NCI-H1930 (cell line): ENCODE data around the gene KCNMA1.

Source experiments
- DNase-seq, 2 experiments: peaks; one replicate each; lab custom pipeline; 2025; lab: John Stamatoyannopoulos, UW

The KCNMA1 gene

GRCh38 chr10:77333610-77334340, 303.8 kb downstream of the KCNMA1 start:
- DNase-seq = peak in 1 of 2 experiments; percentile 58

- no peak for DNase-seq
Measured at GRCh38 chr10:77332256-77332655, 305.4 kb downstream of the KCNMA1 start.

DNA sequence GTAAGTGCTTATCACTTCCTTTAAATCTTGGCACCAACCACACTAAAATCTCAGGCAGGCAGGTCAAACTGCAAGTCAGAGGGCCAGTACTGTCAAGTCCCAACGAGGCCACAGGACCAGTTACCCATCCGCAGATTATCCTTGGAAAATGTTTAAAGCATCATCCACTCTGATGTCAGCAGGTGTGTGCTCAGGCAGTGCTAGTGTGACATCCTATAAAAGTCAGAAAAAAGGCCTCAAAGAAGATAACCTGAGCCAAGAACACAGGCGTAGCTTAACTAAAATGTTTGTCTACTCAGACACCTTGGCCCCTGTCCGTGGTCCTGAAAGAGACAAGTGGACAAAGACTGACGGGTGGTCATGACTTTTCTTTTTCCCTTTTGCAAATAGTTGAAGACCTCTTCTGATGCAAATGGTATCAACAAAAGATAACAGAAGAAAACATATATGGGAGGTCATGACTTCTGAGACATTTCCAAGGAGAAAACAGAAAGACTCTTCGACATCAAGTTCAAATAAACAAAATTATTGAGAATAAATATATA, 309.3 kb downstream of the KCNMA1 start:
- no peak for DNase-seq

- DNase-seq = no peak
Measured at GRCh38 chr10:77325233-77325537, 312.4 kb downstream of the KCNMA1 start.

DNA sequence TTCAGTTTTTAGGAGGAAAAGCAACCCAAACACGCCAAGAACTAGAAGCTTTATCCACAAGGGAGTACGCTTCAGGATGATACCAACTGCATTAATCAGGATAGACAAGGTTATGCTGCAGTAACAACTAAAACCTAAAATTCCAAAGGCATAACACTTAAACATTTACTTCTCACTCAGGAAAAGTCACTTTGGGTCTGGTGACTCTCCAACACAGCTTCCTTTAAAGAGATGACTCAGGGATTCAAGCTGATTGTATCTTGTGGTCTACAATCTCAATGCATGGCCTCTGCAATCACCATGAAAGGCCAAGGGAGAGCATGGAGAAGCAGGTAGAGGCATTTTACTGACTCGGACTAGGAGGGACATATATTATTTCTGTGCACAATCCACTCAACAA, 315.8 kb downstream of the KCNMA1 start:
- no peak for DNase-seq

DNA sequence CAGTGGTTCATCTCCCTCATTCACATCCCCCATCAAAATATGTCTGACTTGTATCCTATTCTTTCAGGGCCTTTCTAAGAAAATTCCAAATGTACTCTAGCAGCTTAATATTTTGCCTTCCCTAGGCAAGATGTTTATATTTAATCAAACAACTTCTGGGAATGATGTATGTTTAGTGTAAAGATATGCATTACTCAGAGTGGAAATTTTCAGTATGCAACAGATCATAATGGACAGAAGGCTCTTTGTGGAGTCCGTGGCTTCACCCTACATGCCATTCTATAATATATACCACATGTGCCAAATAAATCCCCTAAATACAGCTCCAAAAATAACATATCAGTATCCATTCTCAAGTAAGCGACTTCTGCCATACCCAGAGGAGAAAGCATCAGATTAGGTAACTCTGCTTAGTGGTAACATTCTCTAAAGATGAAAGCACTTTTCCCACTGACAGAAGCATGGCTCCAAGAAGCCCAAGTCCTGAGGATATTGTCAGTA, 316.6 kb downstream of the KCNMA1 start:
- no peak for DNase-seq

DNA sequence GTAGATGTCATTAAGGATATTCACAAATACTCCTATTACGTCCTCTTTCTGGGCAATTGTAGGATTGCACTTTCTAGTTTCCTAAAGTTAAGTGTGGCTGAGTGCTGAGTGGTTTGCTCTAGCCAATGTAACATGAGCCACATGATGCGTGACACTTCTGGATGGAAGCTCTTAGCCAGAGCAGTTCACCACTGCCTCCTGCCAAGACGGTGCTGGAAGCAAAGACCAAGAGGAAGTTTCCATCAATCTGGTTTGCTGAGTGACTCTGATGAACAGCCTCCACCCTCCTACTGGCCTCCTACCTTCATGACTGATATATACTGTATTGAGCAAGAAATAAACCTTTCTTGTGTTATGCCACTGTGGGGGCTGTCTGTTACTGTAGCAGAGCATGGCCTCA, 318.1 kb downstream of the KCNMA1 start:
- no peak for DNase-seq

DNA sequence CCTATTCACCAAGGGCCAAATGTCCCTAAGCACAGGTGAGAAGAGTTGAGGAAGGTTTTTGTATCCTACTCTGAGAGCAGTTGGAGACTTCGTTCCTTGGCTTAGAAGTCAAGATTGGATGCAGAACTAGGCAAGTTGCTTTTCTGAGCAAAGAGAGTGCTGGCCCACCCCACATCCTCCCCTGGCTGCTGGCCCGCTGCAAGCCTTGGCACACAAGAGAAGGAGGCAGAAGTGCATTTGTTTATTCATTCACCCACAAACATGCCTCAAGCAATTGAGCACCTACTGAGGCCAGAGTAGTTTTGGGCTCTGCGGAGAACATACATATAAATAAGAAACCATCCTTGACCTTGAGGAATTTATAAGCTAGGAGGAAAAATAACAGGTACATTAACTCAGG, 318.9 kb downstream of the KCNMA1 start:
- DNase-seq = no peak

- DNase-seq = no peak
Measured at GRCh38 chr10:77317221-77317620, 320.4 kb downstream of the KCNMA1 start.

GRCh38 chr10:77315496-77316129, 322.0 kb downstream of the KCNMA1 start:
- DNase-seq = no peak

DNA sequence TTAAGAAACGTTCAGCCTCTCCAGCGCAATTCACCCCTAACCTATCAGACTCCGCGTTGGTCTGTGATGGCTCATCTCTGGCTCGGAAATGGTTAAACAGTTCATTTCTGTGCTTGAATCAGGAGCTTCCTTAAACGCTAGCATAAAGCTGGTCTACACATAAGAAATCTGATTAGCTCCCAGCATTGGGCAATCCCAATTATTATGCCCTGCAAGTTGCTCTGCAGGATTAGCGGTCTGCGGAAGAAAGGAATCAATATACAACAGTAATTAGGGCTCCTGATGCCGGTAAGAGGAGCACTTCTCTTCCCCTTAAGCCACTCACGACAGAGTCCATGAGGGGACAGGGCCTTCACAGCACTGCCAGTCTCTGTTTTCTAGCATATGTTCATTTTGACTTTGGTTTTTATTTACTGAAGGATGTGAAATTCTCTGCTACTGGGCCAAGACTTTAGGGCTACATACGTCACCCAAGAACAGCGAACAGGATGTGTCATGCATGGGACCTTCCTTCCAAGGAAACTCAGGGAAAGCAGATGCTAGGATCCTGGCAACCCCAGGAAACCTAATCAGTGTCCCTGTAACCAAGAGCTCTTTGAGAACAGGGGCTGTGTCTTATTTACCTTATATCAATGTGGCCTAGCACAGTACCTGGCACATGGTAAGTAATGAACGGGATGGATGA, 324.4 kb downstream of the KCNMA1 start:
- DNase-seq = no peak

- DNase-seq = no peak
Measured at GRCh38 chr10:77311186-77311585, 326.4 kb downstream of the KCNMA1 start.

- no peak for DNase-seq
Measured at GRCh38 chr10:77310288-77310840, 327.2 kb downstream of the KCNMA1 start.

DNA sequence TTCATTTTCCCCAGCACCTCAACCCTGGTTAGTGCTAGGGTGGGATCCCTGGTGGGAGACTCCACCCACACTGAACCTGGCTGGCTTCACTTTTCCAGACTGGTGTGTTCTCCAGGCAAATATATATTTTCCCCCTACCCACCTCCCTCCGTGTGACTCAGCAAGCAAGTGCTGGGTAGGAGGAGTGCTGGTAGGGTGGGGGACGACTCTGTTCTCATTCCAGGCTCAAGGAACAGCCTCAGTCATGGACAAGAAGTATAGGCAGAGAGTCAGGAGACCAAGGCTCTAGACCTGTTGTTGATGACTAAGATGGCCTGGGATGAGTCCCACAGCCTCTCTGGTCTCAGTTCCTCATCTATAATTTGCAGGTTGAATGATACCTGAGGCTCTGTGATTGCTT, 328.1 kb downstream of the KCNMA1 start:
- DNase-seq = no peak

DNA sequence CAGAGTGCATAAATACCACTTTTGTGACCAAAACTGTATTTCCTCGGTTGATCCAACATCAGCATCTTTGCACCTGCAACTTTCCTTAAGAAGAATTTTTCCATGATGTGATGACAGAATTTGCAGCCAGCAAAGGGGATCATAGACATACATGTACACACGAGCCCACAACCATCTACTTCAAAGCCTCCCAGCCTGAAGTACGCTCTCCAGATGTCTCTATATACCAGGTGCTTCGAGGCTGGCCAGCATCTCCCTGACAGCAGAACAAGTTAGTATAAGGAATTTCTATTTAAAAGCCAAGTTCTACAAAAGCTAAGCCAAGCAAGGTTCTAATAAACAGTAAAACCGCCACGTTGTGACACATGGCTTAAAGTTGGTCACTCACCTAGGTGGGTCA, 328.5 kb downstream of the KCNMA1 start:
- no peak for DNase-seq

- no peak for DNase-seq
Measured at GRCh38 chr10:77308084-77308732, 329.4 kb downstream of the KCNMA1 start.

DNA sequence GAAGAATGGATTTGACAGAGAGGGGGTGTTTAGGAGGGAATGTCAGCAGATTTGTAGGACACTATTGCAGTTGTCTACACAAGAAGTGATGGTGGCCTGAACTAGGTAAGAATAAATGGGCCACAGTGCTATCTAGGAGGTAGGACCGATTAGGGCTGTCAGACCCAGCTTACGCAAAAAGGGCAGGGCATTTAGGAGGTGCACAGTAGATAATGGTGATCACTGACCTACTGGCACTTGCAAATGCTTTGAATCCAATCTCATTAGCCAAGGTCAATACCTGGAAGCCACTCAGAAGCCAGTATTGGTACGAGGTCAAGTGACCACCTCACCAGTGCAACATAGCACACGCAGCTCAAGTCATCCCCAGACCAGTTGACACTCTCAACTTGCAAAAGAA, 330.9 kb downstream of the KCNMA1 start:
- DNase-seq = no peak

- no peak for DNase-seq
Measured at GRCh38 chr10:77305650-77306632, 331.7 kb downstream of the KCNMA1 start.

DNA sequence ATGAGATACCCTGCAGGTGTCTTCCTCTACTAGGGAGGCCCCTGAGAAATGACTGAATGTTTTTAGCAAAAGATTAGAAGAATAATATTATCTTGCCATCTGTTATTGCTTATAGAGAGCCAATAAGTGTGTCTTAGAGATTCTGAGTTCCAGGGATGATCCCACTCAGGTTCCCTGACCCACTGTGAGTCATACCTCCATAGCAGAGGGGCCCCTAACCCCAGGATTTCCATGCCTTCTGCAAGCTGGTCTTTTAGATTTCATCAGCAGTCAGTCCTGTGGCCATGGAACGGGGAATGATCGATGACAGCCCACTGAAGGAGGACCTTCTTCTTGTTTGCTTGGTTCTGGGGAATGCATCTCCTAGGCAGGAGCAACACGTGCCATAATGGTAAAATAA, 333.4 kb downstream of the KCNMA1 start:
- no peak for DNase-seq

DNA sequence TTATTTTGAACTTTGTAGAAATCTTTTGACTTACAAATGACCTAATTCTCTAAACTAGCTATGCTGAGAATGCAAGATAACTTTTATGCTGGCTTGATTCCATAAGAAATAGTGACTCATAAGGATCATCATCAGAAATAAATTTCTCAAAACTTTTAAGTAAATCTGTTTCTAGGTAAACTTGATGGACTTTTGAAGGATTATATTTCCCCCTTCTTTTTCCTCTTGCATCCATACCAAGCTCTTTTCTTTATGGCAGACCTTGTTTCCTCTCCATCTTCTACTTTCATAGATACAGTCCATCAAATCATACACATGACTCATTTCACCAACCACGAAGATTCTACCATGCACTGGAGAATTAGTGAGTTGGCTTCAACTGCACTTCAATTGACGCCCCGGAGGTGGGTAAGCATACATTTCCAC, 336.3 kb downstream of the KCNMA1 start:
- DNase-seq = no peak
